CD4-positive, alpha-beta T cell (primary cell): ENCODE data around the gene TAF11L6. TPM values are rescaled to one million over a fixed set of nuclear protein-coding genes. Genes with fewer than 3 reads are reported as not detected.
"Not testable (repeated sequence)": the region's sequence is repeated elsewhere in the genome, so short reads cannot be mapped to it uniquely, and the experiment has no call there.

Experiments used
- ATAC-seq: fragments of 200-7000 bp; cut with Tn5 transposase; one replicate; pipeline ENCODE4 v1.10.0; 2022; ENCODE audit warnings: mild to moderate bottlenecking; ENCODE audit not compliant: poor library complexity
- CTCF ChIA-PET: fragments of 350-600 bp; sonication (Branson Sonifier 250); formaldehyde crosslinking; loops from one replicate; lab custom pipeline; 2021; ENCODE audit warnings: antibody characterized with exemption, inconsistent platforms; lab: Charles Lee
- POLR2A ChIA-PET: fragments of 350-600 bp; sonication (Branson Sonifier 250); formaldehyde crosslinking; loops from one replicate; lab custom pipeline; 2021; ENCODE audit warnings: antibody characterized with exemption, inconsistent platforms; lab: Charles Lee
- DNase-seq, 14 experiments: peaks; one replicate each; pipeline ENCODE4 v3.0.0-alpha.2; 2013 to 2020; ENCODE audit warnings: mixed read lengths in 2 of 14
- H3K27ac ChIP-seq, 2 donors: one replicate each; pipeline versions ENCODE4 v1.5.1 to v1.7.0; 2013; ENCODE audit warnings: low read length in 2 of 2, low read depth in 1 of 2, mild to moderate bottlenecking in 1 of 2
- H3K27me3 ChIP-seq, 2 experiments: 1 replicate in 1 of 2; 2 replicates in 1 of 2; pipeline versions ENCODE4 v1.6.1 to v1.7.0; 2013; ENCODE audit warnings: low read length in 2 of 2, control low read depth in 1 of 2, mild to moderate bottlenecking in 1 of 2, moderate library complexity in 1 of 2; ENCODE audit not compliant: insufficient read depth in 2 of 2, control insufficient read depth in 1 of 2
- H3K36me3 ChIP-seq: one replicate; pipeline ENCODE4 v1.6.1; 2013; ENCODE audit warnings: low read length, control low read depth; ENCODE audit not compliant: insufficient read depth
- H3K4me1 ChIP-seq: one replicate; pipeline ENCODE4 v1.6.1; 2013; ENCODE audit warnings: low read length, control low read depth; ENCODE audit not compliant: insufficient read depth
- H3K4me3 ChIP-seq: one replicate; pipeline ENCODE4 v1.5.1; 2013; ENCODE audit warnings: mild to moderate bottlenecking, low read length, moderate library complexity
- H3K9me3 ChIP-seq, 2 experiments: 1 replicate in 1 of 2; 2 replicates in 1 of 2; pipeline versions ENCODE4 v1.6.1 to v1.7.0; 2013; ENCODE audit warnings: low read length in 2 of 2, mild to moderate bottlenecking in 2 of 2, control low read depth in 1 of 2, moderate library complexity in 1 of 2; ENCODE audit not compliant: control insufficient read depth in 1 of 2, insufficient read depth in 1 of 2
- H3K27ac Mint-ChIP-seq: one replicate; pipeline ENCODE4 v1.8.0; 2020; ENCODE audit warnings: mixed read lengths
- H3K27me3 Mint-ChIP-seq: one replicate; pipeline ENCODE4 v1.8.0; 2021; ENCODE audit warnings: mixed read lengths
- H3K36me3 Mint-ChIP-seq: one replicate; pipeline ENCODE4 v1.8.0; 2021; ENCODE audit warnings: low read depth, mixed read lengths
- H3K4me1 Mint-ChIP-seq: one replicate; pipeline ENCODE4 v1.8.0; 2021; ENCODE audit warnings: low read depth, mixed read lengths
- H3K4me3 Mint-ChIP-seq: one replicate; pipeline ENCODE4 v1.8.0; 2020; ENCODE audit warnings: mild to moderate bottlenecking, mixed read lengths
- H3K9me3 Mint-ChIP-seq: one replicate; pipeline ENCODE4 v1.8.0; 2020; ENCODE audit warnings: mixed read lengths
- intact Hi-C, 2 experiments: fragments of 100-400 bp; cut with DNase I in 1 of 2; cut with micrococcal nuclease in 1 of 2; formaldehyde crosslinking; loops; one replicate each; pipeline versions ENCODE4 v1.15.1 to v1.9.0; 2023 to 2025; cut with DNase I, micrococcal nuclease
- polyA plus RNA-seq, 2 donors: library from polyadenylated mRNA; unstranded; fragments of 120-200 nt; gene quantifications; one replicate each; pipeline ENCODE4 v1.2.1, GENCODE V29; 2013
- total RNA-seq, 174 experiments: library from RNA in 2 of 174; stranded (reverse) in 2 of 174; gene quantifications; one replicate each; pipeline ENCODE4 v1.2.3 and lab custom pipeline; 2021 to 2026
- TF ChIP-seq, protein P1 (sequence below): fragments of 200-600 bp; IDR thresholded peaks from one replicate; pipeline ENCODE4 v1.8.0; 2022; ENCODE audit warnings: antibody characterized with exemption, mild to moderate bottlenecking

Gene TAF11L6
- total RNA-seq: not detected
- polyA plus RNA-seq (2013, experiment 1 of 2): not detected
- not detected for polyA plus RNA-seq (2013, experiment 2 of 2)
- total RNA-seq (lab: John Stamatoyannopoulos, UW): 0 reads per million in 172 experiments

- H3K9me3 Mint-ChIP-seq, ATAC-seq, H3K36me3 ChIP-seq, H3K27me3 ChIP-seq, H3K36me3 Mint-ChIP-seq, H3K27ac Mint-ChIP-seq, H3K4me1 ChIP-seq, H3K4me1 Mint-ChIP-seq, H3K9me3 ChIP-seq, intact Hi-C loops, DNase-seq, CTCF ChIA-PET, POLR2A ChIA-PET, H3K27ac ChIP-seq, H3K4me3 Mint-ChIP-seq, H3K4me3 ChIP-seq, H3K27me3 Mint-ChIP-seq: not testable (repeated sequence)
Measured at GRCh38 chr5:17528369-17528768, at the start of gene TAF11L6. TAF11L6 (plus strand) TSS chr5:17528669.

- CTCF ChIA-PET: no interaction called here
- Histone ChIP-seq H3K27me3 (no peaks in the 10 kb centered on the region), H3K4me3 (no peak overlapping the region), H3K4me1 (no peaks in the 10 kb centered on the region), H3K27ac (no peak overlapping the region), H3K36me3 (no peaks in the 10 kb centered on the region), H3K9me3 (peaks cover 0 to 5% of the 10 kb centered on the region in 2 experiments)
- Mint-ChIP-seq H3K27ac (no peak overlapping the region), H3K27me3 (no peaks in the 10 kb centered on the region), H3K4me3 (no peak overlapping the region), H3K9me3 (no peaks in the 10 kb centered on the region), H3K4me1 (no peaks in the 10 kb centered on the region), H3K36me3 (no peaks in the 10 kb centered on the region)
- ATAC-seq: no peak
- no peak for DNase-seq
- TF ChIP-seq, protein P1, sequence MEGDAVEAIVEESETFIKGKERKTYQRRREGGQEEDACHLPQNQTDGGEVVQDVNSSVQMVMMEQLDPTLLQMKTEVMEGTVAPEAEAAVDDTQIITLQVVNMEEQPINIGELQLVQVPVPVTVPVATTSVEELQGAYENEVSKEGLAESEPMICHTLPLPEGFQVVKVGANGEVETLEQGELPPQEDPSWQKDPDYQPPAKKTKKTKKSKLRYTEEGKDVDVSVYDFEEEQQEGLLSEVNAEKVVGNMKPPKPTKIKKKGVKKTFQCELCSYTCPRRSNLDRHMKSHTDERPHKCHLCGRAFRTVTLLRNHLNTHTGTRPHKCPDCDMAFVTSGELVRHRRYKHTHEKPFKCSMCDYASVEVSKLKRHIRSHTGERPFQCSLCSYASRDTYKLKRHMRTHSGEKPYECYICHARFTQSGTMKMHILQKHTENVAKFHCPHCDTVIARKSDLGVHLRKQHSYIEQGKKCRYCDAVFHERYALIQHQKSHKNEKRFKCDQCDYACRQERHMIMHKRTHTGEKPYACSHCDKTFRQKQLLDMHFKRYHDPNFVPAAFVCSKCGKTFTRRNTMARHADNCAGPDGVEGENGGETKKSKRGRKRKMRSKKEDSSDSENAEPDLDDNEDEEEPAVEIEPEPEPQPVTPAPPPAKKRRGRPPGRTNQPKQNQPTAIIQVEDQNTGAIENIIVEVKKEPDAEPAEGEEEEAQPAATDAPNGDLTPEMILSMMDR: no peak
- intact Hi-C loops: no loop called here
- POLR2A ChIA-PET: no interaction called here
Measured at GRCh38 chr5:17481378-17481777, 47.1 kb upstream of the TAF11L6 start.

GRCh38 chr5:17482790-17483189 lies 45.7 kb upstream of the TAF11L6 start:
- Mint-ChIP-seq H3K27me3 (no peaks in the 10 kb centered on the region), H3K9me3 (no peaks in the 10 kb centered on the region), H3K4me1 (no peaks in the 10 kb centered on the region), H3K4me3 (no peak overlapping the region), H3K27ac (no peak overlapping the region), H3K36me3 (no peaks in the 10 kb centered on the region)
- intact Hi-C loops: no loop called here
- TF ChIP-seq, protein P1: no peak
- Histone ChIP-seq H3K27me3 (no peaks in the 10 kb centered on the region), H3K4me3 (no peak overlapping the region), H3K4me1 (no peaks in the 10 kb centered on the region), H3K27ac (no peak overlapping the region), H3K9me3 (peaks cover 0 to 5% of the 10 kb centered on the region in 2 experiments), H3K36me3 (no peaks in the 10 kb centered on the region)
- ATAC-seq (no peak), DNase-seq (no peak)
- CTCF ChIA-PET: no interaction called here
- POLR2A ChIA-PET: no interaction called here

- H3K27me3 ChIP-seq, H3K27ac ChIP-seq, H3K27ac Mint-ChIP-seq, H3K4me1 Mint-ChIP-seq, H3K4me3 Mint-ChIP-seq, DNase-seq, H3K36me3 ChIP-seq, H3K4me3 ChIP-seq, POLR2A ChIA-PET, ATAC-seq, H3K4me1 ChIP-seq, CTCF ChIA-PET, H3K9me3 Mint-ChIP-seq, H3K27me3 Mint-ChIP-seq, intact Hi-C loops, H3K36me3 Mint-ChIP-seq: not testable (repeated sequence)
- peaks cover 0 to 11% of the 10 kb centered on the region in 2 experiments for H3K9me3 ChIP-seq
Measured at GRCh38 chr5:17486464-17487173, 41.9 kb upstream of the TAF11L6 start.
